AG20443 (cell line): ENCODE data around the gene KCTD17.

Source experiments
- DNase-seq: peaks from one replicate; pipeline ENCODE4 v3.0.0; 2012; ENCODE audit warnings: low spot score, mixed read lengths

The KCTD17 gene

GRCh38 chr22:37051391-37052385, at the start of gene KCTD17:
Gene KCTD17 (plus strand): TSS chr22:37051742. CDS start chr22:37051761, 19 bp downstream.
- peak; percentile 98 for DNase-seq

DNA sequence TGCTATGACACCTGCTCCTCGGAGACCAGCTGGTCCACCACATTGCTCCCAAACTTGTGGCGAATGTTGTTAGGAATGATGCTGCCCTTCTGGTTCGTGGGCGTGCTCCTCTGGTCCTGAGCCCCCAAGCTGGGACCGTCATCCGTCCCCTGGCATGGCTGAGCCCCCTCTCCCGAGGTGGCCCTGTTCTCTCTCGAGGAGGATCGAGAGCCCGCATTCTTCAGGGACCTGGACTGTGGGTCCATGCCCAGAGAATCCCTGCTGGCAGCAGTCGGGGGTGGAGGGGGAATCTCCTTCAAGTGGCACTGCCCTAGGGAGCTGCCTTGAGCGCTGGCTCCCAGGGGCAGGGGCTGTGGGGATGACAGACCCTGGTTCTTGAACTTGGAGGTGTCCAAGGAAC, 49.7 kb upstream of the KCTD17 start:
- no peak for DNase-seq

GRCh38 chr22:37002633-37003032, 48.9 kb upstream of the KCTD17 start:
- no peak for DNase-seq

DNA sequence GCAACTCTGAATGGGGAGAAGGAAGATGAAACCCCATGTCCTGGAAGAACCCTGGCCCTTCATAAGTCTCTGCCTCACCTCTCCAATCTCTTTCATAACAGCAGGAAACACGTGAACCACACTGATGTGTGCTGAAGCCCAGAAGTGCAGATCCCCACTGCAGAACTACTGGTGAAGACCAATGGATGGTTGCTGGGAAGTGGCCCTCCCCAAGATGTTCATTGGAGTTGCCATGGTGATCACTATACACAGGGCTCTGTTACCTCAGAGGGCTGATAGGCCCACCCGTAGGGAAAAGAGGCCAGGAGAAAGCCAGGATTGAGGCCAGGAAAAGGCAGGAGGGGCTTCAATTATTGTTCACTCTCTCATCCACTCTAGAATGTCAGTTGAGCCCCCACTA, 43.9 kb upstream of the KCTD17 start:
- DNase-seq = no peak

DNA sequence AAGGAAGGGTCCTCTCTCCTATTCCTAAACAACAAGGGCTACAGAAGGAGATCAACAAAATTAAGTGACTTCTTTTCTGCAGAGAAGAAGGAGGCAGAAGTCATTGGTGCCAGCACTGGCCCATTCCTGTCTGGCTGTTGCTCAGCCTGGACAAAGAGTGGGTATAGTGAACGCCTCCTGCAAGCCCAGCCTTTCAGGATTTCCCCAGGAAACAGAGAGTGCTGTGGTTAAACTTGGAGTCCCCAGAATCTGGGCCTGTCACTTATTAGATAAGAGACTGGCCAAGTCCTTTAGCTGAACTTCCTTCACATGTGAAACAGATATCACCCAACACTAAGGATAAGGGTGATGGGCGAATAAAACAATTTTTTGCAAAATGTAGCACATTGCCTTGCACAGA, 43.2 kb upstream of the KCTD17 start:
- DNase-seq = no peak

- no peak for DNase-seq
Observed at GRCh38 chr22:37009490-37009889, 42.1 kb upstream of the KCTD17 start.

- DNase-seq = no peak
Observed at GRCh38 chr22:37010174-37010573, 41.4 kb upstream of the KCTD17 start.

- DNase-seq = no peak
Observed at GRCh38 chr22:37010976-37011375, 40.6 kb upstream of the KCTD17 start.

DNA sequence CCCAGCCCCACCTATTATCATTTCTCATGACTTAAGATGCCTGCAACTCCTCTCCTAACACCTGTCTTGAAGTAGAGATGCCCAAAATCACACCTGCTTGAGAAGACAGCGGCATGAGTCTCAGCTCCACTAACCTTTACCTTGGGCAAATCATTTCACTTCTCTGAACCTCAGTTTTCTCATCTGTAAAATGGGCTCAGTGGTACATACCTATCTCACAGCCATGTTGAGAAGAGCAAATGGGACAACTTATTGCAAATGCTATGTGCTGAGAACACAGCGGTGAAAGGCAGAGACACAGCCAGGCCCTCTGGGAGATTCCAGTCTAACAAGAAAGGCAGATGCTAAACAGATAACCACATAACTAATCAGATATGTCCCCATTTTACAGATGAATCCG, 40.1 kb upstream of the KCTD17 start:
- DNase-seq = no peak

DNA sequence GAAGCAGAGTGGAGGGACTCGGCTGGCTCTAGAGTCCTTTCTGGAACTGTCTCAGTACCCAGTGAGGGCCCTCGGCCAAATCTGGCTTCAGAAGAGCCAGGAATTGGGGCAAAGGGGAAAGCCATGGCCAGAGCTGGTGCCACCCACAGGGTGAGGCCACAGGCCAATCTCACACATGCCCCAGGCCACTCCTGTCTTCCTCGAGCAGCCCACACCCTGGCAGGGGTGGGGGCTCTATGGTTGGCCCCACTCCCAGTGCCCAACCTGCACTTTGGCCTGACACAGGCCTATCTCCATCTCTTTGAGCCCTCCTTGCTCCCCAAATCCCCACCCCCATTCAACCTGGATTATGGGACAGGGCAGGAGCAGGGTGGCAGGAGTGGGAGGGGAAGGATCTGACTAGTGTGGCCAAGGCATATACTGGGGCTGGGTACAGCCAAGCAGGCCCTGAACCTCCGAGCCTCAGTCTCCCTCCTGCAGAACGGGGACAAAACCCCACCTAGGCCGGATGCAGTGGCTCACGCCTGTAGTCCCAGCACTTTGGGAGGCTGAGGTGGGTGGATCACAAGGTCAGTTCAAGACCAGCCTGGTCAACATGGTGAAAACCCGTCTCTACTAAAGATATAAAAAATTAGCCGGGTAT, 39.2 kb upstream of the KCTD17 start:
- DNase-seq = no peak

GRCh38 chr22:37012956-37013355, 38.6 kb upstream of the KCTD17 start:
- DNase-seq = no peak

- DNase-seq = no peak
Observed at GRCh38 chr22:37014415-37014806, 37.1 kb upstream of the KCTD17 start.

GRCh38 chr22:37014835-37015586, 36.5 kb upstream of the KCTD17 start:
- DNase-seq = no peak

DNA sequence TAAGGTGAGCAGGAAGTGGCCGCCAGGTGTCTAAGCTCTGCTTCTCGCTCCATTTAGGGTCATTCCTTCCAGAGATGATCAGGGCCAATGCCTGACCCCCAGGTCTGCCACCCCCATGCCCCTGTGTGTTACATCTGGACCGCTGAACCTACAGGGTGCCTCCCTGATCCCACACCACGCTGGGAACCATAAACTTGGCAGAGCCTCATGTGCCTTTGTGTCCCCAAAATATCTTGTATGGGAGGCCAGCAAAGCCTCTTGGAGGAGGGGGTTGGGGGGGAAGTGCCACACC, 36.0 kb upstream of the KCTD17 start:
- no peak for DNase-seq

DNA sequence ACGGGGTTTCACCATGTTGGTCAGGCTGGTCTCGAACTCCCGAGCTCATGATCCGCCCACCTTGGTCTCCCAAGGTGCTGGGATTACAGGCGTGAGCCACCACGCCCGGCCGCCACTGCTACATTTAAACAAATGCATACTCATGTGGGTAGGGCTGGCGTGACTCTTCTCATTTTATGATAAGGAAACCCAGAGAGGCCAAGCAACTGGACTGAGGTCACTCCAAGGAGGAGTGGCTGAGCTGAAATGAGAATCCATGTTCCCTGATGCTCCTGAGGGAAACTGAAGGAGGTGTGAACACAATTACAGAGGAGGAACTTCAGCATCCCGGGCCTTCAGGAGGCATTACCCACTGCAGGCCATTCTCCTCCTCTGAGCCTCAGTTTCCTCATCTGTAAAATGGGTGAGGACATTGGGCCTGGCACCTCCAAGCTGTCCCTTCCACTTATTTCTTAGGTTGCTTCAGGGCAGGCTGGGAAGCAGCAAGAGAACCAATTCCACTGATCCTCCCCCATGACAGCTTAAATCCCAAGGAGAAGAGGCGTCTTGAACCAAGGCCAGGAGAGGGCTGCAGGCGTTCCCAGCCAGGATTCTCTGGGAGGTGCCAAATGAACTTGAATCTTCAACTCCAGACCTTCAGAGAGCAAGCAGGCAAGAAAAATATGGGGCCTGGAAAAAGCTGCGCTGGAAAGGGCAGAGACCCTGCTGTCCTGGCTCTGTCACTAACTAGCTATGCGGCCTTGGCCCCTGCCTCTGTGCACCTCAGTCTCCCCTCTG, 35.2 kb upstream of the KCTD17 start:
- DNase-seq = no peak

DNA sequence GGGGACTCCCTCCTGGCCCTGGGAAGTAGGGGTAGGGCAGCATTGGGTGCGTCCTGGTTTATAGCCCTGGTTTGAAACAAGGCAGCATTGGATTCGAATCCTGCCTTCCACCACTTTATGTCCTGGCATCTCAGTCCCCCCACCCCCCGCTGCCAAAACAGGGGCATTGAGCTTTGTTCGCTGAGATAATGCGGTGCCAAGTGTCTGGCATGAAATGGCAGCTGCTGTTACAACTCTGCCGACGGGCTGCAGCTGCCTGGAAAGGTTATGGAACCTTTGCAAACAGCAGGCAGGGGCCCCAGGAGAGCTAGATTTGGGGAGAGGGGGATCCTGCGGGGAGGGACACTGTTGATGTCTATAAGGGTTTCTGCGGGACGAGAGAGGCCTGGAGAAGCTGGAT, 34.2 kb upstream of the KCTD17 start:
- DNase-seq = no peak

DNA sequence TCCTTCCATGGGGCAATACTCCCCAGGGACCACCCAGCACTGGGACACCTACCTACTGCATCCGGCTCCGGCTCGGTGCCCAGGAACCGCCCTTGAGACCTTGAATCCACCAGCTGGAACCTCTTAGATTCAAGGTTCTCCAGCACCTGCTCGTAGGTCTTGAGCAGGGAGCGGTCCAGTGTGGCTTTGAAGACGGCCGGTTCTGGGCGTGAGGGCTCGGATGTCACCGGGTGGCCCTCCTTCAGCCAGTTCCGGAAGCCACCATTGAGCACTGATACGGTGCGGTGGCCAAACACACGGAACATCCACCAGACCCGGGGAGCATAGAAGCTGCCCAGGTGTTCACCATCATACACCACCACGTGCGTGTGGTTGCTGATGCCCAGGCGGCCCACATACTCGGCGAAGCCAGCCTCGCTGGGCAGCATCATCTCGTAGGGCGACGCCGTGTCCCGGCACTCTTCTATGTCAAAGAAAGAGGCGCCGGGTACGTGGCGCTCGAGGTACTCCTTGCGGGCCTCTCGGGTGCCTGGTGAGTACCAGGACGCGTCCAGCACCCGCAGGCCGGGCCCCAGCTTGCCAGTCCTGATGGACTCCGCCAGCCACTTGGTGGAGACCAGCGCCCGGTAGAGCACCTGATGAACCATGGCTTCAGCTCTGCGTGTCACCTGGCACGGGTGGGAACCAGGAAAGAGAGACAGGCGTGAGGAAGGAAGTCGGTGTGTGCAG, 33.3 kb upstream of the KCTD17 start:
- no peak for DNase-seq

DNA sequence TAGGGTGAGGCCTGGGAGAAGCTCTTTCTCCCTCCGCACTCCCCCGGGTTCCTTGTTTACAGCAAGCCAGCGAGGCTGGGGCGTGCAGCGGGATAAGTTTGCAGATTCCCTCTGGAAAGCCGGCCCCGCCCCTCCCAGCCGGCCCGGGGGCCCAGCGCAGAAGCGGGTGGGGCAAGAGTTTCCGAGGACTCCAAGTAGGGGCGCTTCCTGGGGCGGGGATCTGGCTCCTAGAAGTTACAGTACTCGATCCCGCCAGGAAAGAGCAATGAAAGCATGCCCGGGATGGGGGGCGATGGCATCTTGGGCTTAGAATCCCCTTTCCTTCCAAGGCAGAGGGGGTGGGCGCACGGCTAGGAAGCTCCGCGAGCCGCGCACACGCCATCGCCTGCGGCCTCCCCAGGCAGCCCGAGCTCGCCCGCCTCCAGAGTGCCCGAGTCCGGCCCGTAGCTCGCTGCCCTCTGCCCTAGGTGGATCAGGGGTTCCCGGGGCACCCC, 32.7 kb upstream of the KCTD17 start:
- peak; percentile 69 for DNase-seq

- DNase-seq = peak; percentile 92
Observed at GRCh38 chr22:37019309-37020191, 32.0 kb upstream of the KCTD17 start, which contains the start of the genes MPST and TST. Gene MPST (plus strand): TSS chr22:37019742. CDS start chr22:37019837, 95 bp downstream. Gene TST (minus strand): TSS chr22:37019447. CDS start chr22:37018732, 715 bp downstream.

- peak; percentile 70 for DNase-seq
Observed at GRCh38 chr22:37020192-37020479, 31.4 kb upstream of the KCTD17 start.
